Activated naive CD4-positive, alpha-beta T cell treated with anti-CD3 and anti-CD28 coated beads, Interleukin-2, amount 50 U/mL, for 24 hours (primary cell): ENCODE measurements around the gene FAF1.

Experiments
- H3K27ac Mint-ChIP-seq: one replicate; pipeline ENCODE4 v1.8.0; 2021; ENCODE audit warnings: mild to moderate bottlenecking, mixed read lengths
- H3K27me3 Mint-ChIP-seq: one replicate; pipeline ENCODE4 v1.8.0; 2021; ENCODE audit warnings: mixed read lengths
- H3K36me3 Mint-ChIP-seq: one replicate; pipeline ENCODE4 v1.8.0; 2021; ENCODE audit warnings: mixed read lengths
- H3K4me1 Mint-ChIP-seq: one replicate; pipeline ENCODE4 v1.8.0; 2021; ENCODE audit warnings: mixed read lengths
- H3K4me3 Mint-ChIP-seq: one replicate; pipeline ENCODE4 v1.8.0; 2021; ENCODE audit warnings: mild to moderate bottlenecking, mixed read lengths
- H3K9me3 Mint-ChIP-seq: one replicate; pipeline ENCODE4 v1.8.0; 2021; ENCODE audit warnings: mixed read lengths

Gene FAF1

DNA sequence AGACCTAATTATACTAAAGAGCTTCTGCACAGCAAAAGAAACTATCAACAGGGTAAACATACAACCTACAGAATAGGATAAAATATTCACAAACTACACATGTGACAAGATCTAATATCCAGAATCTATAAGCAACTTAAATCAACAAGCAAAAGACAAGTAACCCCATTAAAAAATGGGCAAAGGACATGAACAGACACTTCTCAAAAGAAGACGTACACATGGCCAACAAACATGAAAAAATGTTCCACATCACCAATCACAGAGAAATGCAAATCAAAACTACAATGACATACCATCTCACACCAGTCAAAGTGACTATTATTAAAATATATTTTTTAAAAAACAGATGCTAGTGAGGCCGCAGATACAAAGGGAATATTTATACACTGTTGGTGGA, 99.8 kb downstream of the FAF1 start:
- Mint-ChIP-seq H3K9me3 (peaks cover 29% of the 10 kb centered on the region), H3K27ac (no peak overlapping the region), H3K27me3 (no peaks in the 10 kb centered on the region), H3K4me3 (no peak overlapping the region), H3K4me1 (peaks cover 28% of the 10 kb centered on the region), H3K36me3 (peaks cover 25% of the 10 kb centered on the region)

- H3K36me3 Mint-ChIP-seq: peaks cover 25% of the 10 kb centered on the region
- no peaks in the 10 kb centered on the region for H3K27me3 Mint-ChIP-seq
- no peak overlapping the region for H3K27ac Mint-ChIP-seq
These were observed 100.4 kb downstream of the FAF1 start for GRCh38 chr1:50859657-50860056.

DNA sequence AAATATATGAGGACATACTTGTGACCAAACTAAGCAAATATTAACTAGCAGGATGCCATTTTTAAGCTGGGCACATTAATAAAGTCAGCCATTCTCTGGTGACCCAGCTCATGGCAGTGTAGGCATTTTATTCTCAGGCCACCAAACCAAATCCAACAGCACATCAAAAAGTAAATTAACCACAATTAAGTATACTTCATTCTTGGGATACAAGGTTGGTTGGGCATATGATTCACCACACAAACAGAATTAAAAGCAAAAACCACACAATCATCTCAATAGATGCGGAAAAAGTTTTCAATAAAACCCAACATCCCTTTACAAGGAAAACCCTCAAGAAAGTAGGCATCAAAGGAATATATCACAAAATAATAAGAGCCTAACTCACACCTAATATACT, 101.3 kb downstream of the FAF1 start:
- H3K9me3 Mint-ChIP-seq: peaks cover 29% of the 10 kb centered on the region
- H3K4me3 Mint-ChIP-seq: no peak overlapping the region
- H3K36me3 Mint-ChIP-seq: peaks cover 23% of the 10 kb centered on the region
- no peaks in the 10 kb centered on the region for H3K27me3 Mint-ChIP-seq
- peaks cover 35% of the 10 kb centered on the region for H3K4me1 Mint-ChIP-seq
- H3K27ac Mint-ChIP-seq: no peak overlapping the region

More at GRCh38 chr1:50859657-50860056, 100.4 kb downstream of the FAF1 start:
- no peak overlapping the region for H3K4me3 Mint-ChIP-seq
- peaks cover 29% of the 10 kb centered on the region for H3K9me3 Mint-ChIP-seq
- H3K4me1 Mint-ChIP-seq: peaks cover 28% of the 10 kb centered on the region

- Mint-ChIP-seq H3K4me1 (peaks cover 42% of the 10 kb centered on the region), H3K36me3 (peaks cover 21% of the 10 kb centered on the region), H3K9me3 (peaks cover 24% of the 10 kb centered on the region), H3K27ac (no peak overlapping the region), H3K4me3 (no peak overlapping the region), H3K27me3 (no peaks in the 10 kb centered on the region)
These were observed 102.4 kb downstream of the FAF1 start for GRCh38 chr1:50857702-50858101.

GRCh38 chr1:50853325-50853724, 106.7 kb downstream of the FAF1 start:
- H3K9me3 Mint-ChIP-seq: no peaks in the 10 kb centered on the region
- H3K27me3 Mint-ChIP-seq: no peaks in the 10 kb centered on the region
- peaks cover 10% of the 10 kb centered on the region for H3K36me3 Mint-ChIP-seq
- no peak overlapping the region for H3K27ac Mint-ChIP-seq
- H3K4me3 Mint-ChIP-seq: no peak overlapping the region
- H3K4me1 Mint-ChIP-seq: peaks cover 27% of the 10 kb centered on the region

DNA sequence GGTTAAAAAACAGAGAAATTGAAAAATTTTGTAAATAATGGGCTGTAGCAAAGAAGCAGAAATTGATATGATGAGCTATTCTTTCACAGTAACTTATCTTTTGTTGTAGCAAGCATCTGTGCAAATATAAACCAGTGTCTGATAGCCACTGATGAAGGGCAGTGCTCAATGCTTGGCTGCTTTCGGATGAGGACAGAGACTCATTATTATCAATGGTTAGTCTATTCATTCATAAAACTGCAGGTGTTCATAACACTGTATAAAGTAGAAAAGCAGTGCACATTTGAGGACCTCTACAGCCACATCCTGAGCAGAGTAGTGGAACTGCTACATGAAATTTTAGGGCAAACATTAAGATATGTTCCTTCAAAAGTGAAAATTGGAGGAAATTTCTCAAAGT, 107.2 kb downstream of the FAF1 start:
- Mint-ChIP-seq H3K27ac (no peak overlapping the region), H3K4me3 (no peak overlapping the region), H3K36me3 (peaks cover 12% of the 10 kb centered on the region), H3K27me3 (no peaks in the 10 kb centered on the region), H3K4me1 (peaks cover 30% of the 10 kb centered on the region), H3K9me3 (peaks cover 4% of the 10 kb centered on the region)

DNA sequence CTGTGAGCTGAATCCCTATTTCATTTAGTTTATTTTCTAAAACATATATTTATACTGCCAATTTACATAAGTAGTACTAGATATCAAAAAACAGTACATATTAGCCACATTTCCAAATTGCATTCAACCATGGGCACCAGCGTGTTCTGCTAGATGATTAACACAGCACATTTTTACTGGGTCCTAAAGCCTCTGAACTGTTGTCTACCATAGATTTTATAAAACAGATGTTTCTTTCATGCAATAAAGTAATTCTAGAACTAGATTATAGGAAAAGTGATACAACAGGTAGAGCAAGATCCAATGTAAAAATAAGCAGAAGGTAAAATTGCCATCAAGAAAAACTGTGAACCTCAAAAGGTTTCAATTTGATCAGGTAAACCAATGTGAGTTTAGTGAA, 108.6 kb downstream of the FAF1 start:
- H3K36me3 Mint-ChIP-seq: peaks cover 21% of the 10 kb centered on the region
- H3K4me1 Mint-ChIP-seq: peaks cover 39% of the 10 kb centered on the region
- peaks cover 15% of the 10 kb centered on the region for H3K9me3 Mint-ChIP-seq
- no peaks in the 10 kb centered on the region for H3K27me3 Mint-ChIP-seq
- H3K4me3 Mint-ChIP-seq: no peak overlapping the region
- H3K27ac Mint-ChIP-seq: no peak overlapping the region

GRCh38 chr1:50851034-50851433, 109.0 kb downstream of the FAF1 start:
- H3K4me3 Mint-ChIP-seq: no peak overlapping the region
- no peaks in the 10 kb centered on the region for H3K27me3 Mint-ChIP-seq
- peaks cover 15% of the 10 kb centered on the region for H3K9me3 Mint-ChIP-seq
- H3K36me3 Mint-ChIP-seq: peaks cover 18% of the 10 kb centered on the region
- H3K4me1 Mint-ChIP-seq: peaks cover 40% of the 10 kb centered on the region
- no peak overlapping the region for H3K27ac Mint-ChIP-seq

DNA sequence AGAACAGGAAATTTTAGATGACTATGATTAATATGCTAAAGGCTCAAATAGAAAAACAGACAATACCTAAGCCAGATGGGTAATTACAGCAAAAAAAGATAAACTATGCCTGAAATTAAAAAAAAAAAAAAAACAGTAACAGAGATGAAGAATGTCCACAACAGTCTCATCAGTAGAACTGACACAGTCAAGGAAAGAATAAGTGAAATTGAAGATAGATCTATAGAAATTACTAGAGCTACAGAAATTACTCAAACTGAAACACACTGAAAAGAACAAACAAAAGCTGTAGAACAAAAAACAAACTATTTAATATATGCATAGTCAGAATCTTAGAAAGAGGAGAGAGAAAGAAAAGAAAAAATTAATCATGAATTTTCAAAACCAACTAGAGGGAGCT, 112.8 kb downstream of the FAF1 start:
- Mint-ChIP-seq H3K4me1 (peaks cover 42% of the 10 kb centered on the region), H3K4me3 (no peak overlapping the region), H3K36me3 (peaks cover 19% of the 10 kb centered on the region), H3K9me3 (peaks cover 15% of the 10 kb centered on the region), H3K27ac (no peak overlapping the region), H3K27me3 (no peaks in the 10 kb centered on the region)

GRCh38 chr1:50846224-50846839, 113.7 kb downstream of the FAF1 start:
- Mint-ChIP-seq H3K27ac (no peak overlapping the region), H3K9me3 (peaks cover 15% of the 10 kb centered on the region), H3K4me1 (peaks cover 38% of the 10 kb centered on the region), H3K36me3 (peaks cover 19% of the 10 kb centered on the region), H3K27me3 (no peaks in the 10 kb centered on the region), H3K4me3 (no peak overlapping the region)

GRCh38 chr1:50841791-50842387, 118.2 kb downstream of the FAF1 start:
- H3K36me3 Mint-ChIP-seq: peaks cover 7% of the 10 kb centered on the region
- no peak overlapping the region for H3K4me3 Mint-ChIP-seq

DNA sequence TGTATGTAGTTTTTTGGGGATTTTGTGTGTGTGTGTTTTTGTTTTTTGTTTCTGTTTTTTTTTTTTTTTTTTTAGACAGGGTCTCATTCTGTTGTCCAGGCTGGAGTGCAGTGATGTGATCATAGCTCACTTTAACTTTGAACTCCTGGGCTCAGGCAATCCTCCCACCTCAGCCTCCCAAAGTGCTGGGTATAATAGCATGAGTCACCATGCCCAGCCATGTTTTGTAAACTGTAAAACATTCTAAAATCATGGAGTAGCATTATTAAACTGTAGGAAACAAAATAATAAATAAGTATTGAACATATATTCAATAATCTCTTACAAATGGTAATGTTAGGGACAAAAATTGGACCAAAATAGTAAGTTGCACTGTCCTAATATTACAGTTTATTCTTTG, 124.0 kb downstream of the FAF1 start:
- peaks cover 37% of the 10 kb centered on the region for H3K4me1 Mint-ChIP-seq
- no peak overlapping the region for H3K27ac Mint-ChIP-seq

More at GRCh38 chr1:50841791-50842387, 118.2 kb downstream of the FAF1 start:
- no peaks in the 10 kb centered on the region for H3K27me3 Mint-ChIP-seq
- no peak overlapping the region for H3K27ac Mint-ChIP-seq
- H3K4me1 Mint-ChIP-seq: peaks cover 35% of the 10 kb centered on the region
- H3K9me3 Mint-ChIP-seq: peaks cover under 1% of the 10 kb centered on the region

DNA sequence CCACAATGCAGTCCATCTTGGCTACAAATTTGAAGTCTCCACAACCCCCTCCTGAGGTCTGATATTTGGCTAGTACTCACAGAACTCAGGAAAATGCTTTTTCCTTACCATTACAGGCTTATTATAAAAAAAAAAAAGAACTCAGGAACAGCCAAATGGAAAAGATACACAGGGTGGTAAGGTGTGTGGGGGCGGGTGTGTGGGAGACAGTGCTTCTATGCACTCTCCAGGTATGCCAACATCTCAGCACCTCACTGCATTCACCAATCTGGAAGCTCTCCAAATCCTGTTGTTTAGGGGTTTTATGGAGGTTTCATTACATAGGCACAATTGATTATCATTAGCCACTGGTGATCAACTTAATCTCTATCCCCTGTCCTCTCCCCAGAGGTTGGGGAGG, 126.9 kb downstream of the FAF1 start:
- Mint-ChIP-seq H3K9me3 (peaks cover 6% of the 10 kb centered on the region), H3K4me1 (peaks cover 34% of the 10 kb centered on the region), H3K27ac (no peak overlapping the region), H3K27me3 (no peaks in the 10 kb centered on the region), H3K4me3 (no peak overlapping the region), H3K36me3 (peaks cover 20% of the 10 kb centered on the region)

More for the DNA sequence above, 124.0 kb downstream of the FAF1 start:
- H3K27me3 Mint-ChIP-seq: no peaks in the 10 kb centered on the region
- H3K36me3 Mint-ChIP-seq: peaks cover 15% of the 10 kb centered on the region
- H3K9me3 Mint-ChIP-seq: no peaks in the 10 kb centered on the region
- no peak overlapping the region for H3K4me3 Mint-ChIP-seq

GRCh38 chr1:50832167-50832566, 127.9 kb downstream of the FAF1 start:
- Mint-ChIP-seq H3K4me1 (peaks cover 34% of the 10 kb centered on the region), H3K27me3 (no peaks in the 10 kb centered on the region), H3K27ac (no peak overlapping the region), H3K9me3 (peaks cover 6% of the 10 kb centered on the region), H3K4me3 (no peak overlapping the region), H3K36me3 (peaks cover 20% of the 10 kb centered on the region)

DNA sequence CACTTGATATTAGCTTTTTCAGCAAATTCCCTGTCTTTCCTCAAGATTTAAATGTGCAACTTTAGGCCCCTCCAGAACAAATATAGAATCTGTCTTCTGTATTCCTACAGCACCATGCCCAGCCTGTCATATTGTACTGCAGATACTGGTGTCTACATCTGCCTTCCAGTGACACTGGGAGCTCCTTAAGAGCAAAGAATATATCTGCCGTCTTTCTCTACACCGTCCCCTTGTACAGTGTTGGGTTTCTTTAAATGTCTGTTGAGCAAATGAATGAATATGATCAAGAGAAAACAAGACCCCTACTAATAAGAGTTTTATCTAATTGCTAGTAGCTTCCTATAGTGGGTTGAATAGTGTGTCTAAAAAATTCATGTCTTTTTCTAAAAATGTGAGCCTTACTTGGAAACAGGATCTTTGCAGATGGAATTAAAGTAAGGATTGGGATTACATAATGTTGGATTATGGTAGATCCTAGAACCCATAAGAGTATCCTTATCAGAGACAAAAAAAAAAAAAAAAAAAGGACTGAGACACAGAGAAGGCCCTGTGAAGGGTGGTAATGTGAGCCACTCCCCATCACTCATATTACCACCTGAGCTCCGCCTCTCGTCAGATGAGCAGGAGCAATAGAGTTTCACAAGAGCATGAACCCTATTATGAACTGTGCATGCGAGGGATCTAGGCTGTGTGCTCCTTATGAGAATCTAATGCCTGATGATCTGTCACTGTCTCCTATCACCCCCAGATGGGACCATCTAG, 128.6 kb downstream of the FAF1 start:
- Mint-ChIP-seq H3K4me1 (peaks cover 34% of the 10 kb centered on the region), H3K4me3 (no peak overlapping the region), H3K27me3 (no peaks in the 10 kb centered on the region), H3K36me3 (peaks cover 20% of the 10 kb centered on the region), H3K9me3 (peaks cover 6% of the 10 kb centered on the region), H3K27ac (no peak overlapping the region)

DNA sequence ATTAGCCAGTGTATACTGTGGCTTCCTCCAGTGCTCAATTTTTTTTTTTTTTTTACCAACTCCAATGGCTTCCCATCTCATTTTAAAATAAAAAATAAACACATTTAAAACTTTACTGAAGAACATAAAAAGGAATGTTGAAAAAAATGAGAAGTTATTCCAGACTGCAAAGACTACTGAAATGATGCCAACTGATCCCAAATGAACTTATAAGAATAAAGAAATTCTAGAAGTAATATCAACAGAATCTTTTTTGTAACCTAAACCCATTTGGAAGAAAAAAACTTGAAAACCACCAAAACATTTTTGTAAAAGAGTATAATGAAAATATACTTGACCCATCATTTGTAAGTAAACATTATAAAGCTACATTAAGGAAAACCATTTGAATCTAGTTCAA, 129.4 kb downstream of the FAF1 start:
- Mint-ChIP-seq H3K4me1 (peaks cover 34% of the 10 kb centered on the region), H3K9me3 (peaks cover 6% of the 10 kb centered on the region), H3K4me3 (no peak overlapping the region), H3K27ac (no peak overlapping the region), H3K36me3 (peaks cover 20% of the 10 kb centered on the region), H3K27me3 (no peaks in the 10 kb centered on the region)
